Fibroblast of peridontal ligament (primary cell): ENCODE data around the gene CDK11B.
A peak's percentile ranks its signal among the peaks of the same experiment; 100 is the strongest.
"Not testable (repeated sequence)": the region's sequence is repeated elsewhere in the genome, so short reads cannot be mapped to it uniquely, and the experiment has no call there.

Source experiments
- DNase-seq: peaks from one replicate; pipeline ENCODE4 v3.0.0-alpha.2; 2010; ENCODE audit errors: extremely low read depth

Gene CDK11B

DNA sequence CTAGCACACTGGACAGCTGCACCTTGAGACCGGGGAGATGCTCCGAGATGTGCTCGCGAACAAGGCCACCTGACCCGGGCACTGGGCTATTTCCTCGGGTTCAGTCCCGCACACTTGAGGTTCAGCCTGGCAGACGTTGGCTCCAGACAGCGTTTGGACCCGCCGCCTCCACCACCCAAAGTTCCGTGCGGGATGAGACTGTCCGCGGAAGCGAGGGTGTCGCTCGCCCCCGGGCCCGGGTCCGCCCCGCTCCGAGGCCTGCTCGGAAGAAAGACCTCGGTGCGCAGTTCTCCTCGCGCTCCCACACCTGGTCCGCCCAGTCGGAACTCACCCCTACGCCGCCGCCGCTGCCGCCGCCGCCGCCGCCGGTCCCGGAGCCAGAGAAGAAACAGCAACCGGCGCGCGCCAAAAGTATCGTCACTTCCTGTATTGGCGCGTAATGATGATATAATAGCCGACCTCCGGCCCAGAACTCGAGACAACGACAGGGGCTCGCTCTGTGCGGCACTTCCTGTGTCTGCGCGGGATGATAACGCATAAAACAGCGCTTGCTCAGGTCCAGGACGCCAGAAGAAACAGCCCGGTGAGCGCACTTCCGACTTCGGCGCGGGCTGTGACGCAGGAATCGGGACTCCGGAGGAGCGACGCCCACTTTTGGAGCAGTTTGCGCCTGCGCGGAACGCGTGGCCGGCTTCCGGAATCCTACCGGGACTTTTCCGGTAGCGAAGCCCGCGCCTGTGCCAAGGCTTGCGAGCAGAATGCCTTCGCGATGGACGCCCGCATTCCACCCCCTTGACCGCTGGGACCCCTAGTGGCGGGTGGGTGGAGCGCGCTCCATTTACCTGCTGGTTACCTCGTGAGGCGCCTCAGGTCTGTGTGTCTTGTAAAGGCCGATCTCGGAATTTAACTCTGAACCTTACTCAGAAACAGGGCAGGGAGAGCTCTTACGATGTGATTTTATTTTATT, at the start of gene CDK11B:
TSS of gene CDK11B (minus strand) at position 422 of the 967 bp plus-strand sequence. CDS start 1,519 bp downstream, outside the sequence.
- peak; percentile 94 for DNase-seq

DNA sequence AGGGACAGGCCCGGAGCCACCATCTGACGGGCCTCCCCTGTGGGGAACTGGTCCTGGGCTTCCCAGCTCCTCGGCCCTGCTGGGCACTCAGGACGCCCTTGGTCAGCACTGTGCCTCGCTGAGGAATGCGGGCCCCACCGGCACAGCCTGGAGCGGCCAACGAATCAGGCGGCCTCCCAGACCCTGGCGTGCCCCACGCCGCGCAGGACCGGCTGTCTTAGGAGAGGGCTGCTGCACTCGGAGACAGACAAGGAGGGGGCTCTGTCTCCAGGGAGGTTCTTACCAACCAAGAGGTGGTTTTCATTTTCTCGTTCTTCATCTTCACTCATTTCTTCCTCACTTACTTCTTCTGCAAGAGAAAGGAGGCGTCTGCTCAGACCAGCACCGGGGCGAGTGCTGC, 49.1 kb upstream of the CDK11B start:
- DNase-seq: not testable (repeated sequence)

DNA sequence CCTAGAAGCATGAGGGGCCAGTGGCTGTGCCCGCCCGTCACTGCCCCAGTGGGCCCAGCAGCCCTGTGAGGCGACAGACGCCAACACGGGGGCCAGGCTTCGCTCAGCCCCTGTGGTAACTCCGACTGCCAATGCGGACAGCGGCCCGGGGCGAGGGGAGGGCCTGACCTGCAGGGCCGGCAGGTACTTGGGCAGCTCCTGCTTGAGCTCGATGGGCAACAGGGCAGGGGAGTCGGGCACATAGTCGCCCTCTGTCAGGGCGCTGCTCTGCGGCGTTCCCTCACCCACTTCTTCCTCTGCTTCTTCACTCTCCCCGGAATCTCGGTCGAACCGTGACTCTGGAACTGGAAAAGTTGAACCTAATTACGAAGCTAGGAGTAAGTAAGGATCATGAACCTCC, 48.4 kb upstream of the CDK11B start:
- DNase-seq: not testable (repeated sequence)

DNA sequence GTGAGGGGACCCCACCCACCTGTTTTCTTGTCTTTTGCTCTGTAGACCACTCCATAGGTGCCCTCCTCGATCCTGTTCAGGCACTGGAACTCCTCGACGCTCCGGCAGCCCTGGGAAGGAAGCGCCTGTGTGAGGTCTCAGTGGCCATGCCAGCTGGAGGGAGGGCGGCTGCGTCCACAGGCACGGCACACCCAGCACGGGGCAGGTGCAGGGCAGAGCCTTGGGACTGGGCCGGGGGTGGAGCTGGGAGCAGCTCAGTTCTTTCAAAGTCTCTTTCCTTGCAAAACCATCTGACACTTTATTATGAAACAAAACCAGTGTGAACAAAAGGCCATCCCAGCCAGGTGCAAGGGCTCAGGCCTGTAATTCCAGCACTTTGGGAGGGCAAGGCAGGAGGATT, 46.8 kb upstream of the CDK11B start:
- DNase-seq: not testable (repeated sequence)

DNA sequence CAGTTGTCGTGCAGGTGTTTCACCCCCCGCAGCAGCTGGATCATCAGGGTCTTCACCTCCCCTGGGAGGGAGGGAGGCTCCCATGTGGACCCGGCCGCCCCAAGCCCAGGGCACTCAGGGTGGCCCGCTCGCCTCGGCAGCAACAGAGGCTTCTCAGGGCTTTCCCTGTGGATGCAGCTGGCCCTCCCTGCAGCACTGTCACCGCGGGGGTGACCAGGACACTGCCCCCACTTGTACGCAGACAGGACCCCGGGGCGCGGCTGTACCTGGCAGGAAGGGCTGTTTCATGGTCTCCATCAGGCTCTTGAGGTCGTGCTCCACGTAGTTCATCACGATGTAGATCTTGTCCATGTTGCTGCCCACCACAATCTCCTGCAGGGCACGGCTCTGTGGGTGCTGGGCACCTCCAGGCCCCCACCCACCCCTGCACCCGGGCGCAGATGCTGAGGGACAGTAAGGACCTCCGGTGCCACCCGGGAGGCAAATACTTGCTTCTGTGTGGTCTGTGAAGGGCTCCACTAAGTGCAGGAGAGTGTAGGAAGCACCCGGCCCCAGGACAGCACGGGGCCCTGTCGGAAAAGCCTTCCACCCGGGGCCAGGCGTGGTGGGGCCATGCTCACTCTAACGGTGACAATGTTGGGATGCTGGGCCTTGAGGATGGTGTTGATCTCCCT, 45.6 kb upstream of the CDK11B start:
- not testable (repeated sequence) for DNase-seq

DNA sequence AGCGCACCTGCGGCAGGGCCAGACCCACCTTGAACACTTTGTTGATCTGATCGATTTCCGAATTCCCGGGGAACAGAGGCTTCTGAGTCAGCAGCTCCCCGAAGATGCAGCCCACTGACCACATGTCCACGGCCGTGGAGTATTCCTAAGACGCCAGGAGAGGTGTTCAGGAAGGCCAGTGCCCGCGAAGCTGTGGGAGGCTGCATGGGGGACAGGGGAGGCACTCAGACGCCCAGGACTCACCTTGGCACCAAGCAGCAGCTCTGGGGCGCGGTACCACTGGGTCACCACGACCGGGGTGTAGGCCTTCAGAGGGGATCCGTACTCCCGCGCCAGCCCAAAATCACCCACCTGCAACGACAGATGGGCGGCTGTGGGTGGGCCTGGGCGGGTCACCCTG, 45.0 kb upstream of the CDK11B start:
- DNase-seq: no peak

DNA sequence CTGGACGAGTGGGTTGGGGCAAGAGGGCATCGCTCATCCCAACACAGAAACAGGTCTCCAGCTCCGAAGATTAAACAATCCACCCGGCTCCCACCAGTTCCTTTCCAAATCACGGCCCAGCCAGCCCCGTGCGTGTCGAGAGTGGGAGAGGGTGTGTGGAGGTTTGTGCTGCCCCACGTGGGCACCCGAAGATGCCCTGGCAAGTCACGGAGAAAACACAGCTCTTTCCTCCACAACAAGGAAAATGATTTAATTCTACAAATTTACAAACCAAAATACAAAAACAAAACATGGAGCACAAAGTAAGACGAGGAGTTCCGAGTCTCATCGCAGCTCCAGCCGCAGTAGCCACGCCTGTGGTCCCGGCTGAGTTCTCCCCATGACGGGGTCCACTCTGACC, 43.7 kb upstream of the CDK11B start:
- DNase-seq: not testable (repeated sequence)

DNA sequence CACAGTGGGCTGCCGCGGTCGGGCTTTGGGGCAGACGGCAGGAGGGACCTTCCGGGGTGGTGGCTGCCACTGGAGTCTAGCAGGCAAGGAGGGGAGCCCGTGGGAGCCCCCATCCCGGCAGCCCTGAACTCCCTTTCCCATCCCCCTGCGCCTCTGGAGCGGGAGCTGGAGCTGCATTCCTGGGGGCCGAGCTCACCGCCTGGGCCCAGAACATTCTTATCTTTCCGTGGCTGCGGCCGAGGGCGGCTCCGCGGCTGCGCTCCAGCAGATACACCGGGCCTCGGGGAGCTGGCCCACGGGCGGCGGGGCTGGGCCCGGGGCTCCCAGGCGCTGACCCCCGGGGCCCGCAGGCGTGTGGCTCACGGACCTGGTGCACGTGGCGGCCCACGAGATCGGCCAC, 41.8 kb upstream of the CDK11B start:
- not testable (repeated sequence) for DNase-seq

DNA sequence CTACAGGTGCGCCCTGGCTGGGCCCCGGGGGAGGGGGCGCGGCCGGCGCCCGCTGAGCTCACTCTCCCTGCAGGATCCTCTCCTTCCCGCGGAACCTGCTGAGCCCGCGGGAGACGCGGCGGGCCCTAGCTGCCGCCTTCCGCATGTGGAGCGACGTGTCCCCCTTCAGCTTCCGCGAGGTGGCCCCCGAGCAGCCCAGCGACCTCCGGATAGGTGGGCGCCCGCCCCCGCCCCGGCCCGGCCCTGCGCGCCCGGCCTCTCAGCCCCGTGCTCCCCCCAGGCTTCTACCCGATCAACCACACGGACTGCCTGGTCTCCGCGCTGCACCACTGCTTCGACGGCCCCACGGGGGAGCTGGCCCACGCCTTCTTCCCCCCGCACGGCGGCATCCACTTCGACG, 41.3 kb upstream of the CDK11B start:
- not testable (repeated sequence) for DNase-seq

DNA sequence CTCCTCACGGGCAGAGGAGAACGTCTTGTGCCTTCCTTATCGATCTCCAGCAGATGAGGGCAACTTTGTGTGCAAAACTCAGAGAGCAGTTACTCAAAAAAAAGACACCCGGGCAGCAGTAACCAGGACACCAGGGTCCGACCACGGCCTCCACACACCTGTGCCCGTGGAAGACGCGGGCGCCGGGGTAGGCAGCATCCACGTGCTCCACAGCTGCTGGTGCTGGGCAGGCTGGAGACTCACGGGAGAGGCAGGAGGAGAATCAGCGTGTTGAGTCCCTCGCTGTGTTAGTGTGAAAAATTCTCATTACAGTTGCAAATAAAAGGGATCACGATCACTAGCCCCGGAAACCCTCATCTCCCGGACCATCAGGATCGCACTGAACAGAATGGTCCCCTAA, 40.3 kb upstream of the CDK11B start:
- DNase-seq: not testable (repeated sequence)

DNA sequence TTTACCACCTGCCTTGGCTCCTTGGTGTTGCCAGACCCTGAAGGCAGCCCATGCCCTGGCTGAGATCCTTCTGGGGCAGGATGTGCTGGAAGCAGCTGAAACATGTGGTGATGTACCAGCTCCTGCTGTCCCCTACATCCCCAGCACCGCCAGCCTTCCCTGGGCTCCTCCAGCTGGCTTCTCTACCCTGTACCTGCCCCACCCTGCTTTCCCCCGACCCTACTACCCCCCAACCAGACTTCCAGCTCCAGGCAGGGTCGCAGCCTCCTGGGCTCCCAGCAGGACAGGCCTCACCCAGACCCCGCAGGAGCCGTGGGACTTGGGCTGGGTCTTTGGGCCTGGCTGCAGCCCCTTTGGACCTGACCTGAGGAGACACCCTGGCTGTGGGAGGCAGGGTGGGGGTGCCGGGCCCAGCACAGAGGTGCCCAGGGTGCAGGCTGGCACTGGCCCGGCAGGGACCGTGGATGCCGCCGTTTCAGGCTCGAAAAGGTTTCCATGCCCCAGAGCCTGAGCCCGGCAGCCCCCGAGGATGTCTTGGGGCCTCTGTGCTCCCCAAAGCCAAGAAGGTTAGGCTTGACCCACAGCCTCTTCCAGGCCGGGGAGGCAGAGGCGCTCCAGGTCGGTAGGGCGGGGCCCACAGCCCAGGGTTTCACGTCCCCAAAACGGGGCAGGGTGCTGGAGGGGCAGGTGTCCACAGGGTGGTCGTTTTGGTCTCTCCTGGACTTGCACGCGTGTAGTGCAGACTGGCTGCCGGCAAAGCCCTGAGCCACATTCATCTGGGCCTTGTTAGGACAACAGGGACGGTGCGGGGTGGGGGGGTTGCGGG, 38.8 kb upstream of the CDK11B start:
- DNase-seq: not testable (repeated sequence)

DNA sequence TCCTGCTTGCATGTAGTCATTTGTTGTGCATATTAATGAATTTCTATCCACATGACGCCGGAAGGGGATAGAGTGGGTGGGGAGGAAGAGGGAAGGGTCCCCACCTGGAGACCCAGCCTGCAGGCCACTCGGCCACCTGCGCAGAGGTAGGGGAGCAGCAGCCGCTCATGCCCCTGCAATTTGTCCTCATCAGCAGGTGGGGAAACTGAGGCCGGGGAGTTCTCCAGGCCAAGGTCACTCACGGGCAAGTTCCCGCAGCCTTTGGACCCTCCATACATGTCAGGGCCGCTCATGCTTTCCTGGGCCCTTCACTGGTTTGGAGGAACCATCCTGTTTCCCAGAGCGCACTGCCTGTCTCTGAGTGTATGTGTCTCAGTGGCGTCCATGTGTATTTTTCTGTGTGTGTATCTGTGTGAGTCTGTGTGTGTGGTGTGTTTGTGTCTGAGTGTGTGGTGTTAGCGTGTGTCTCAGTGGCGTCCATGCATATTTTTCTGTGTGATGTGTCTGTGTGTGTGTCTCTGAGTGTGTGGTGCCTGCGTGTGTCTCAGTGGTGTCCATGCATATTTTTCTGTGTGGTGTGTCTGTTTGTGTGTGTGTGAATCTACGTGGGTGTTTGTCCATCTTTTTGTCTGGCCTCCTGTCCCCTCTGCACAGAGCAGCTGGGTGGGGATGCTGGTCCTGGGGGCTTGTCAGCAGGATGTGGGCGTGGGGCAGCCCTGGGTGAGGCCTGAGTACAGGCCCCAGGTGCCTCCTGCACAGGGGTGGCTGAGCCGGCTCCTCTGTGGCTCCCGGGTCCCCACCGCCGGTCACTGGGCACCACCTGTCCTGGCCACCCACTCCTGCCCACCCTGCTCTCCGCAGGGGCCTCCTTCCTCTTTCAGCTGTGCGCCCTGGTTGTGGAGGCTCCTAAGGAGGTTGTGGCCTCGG, 37.9 kb upstream of the CDK11B start:
- DNase-seq: not testable (repeated sequence)

DNA sequence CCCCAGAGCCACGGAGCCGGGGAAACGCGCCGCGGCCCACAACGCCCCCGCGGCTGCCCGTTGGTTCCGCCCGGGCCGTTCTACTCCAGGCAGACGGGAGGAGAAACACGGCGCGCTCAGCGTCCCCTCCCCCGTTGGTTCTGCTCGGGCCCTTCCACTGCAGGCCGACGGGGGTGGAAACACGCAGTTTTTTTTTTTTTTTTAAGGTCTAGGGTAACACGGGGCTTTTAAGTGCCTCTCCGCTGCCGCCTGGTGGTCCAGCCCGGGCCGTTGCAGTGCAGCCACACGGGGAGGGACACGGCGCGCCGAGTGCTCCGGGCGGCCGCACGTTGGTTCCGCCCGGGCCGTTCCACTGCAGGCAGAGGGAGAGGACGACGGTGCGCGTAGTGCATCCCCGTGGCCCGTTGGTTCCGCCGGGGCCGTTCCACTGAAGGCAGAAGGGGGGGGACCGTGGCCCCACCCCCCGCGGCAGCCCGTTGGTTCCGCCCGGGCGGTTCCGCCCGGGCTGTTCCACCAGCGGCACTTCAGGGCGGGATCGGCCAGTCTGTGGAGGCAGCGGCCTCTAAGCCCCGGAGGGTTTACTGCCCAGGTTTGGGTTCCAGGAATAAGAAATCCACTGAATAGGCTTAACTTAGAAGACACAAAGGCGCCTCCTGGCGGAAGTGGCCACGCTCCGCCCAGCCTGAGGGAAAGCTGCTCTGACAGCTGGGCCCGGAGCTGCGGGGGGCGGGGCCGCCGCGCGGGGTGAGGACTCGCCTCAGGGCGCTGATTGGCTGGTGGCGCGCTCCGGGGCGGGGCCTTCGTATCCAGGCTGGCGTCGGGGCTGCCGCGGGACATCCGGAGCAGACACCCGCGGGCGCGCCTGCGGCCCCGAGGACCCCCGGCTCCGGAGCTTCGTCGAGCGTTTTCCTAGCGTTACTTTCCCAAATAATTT, 34.2 kb upstream of the CDK11B start, which contains the start of gene SLC35E2B:
TSS of gene SLC35E2B (minus strand) at position 82 of the 934 bp plus-strand sequence. CDS start 16,096 bp downstream, outside the sequence.
- peak; percentile 93 for DNase-seq

DNA sequence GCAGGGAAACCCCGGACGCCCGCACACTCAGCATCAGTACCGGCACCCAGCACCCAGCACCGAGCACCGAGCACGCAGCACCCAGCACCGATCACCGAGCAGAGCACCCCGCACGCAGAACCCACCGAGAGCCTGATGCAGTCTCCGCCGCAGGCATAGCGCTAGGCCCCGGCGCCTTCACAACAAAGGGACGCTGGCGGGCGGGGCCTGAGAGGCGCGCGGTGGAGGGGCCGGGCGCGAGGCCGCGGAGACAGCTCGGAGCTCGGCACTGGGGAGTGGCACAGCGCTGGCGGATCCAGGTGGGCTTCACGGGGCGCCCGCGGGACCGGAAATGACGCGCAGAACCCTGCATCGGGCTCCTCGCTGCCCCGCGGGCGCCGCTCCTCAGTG, 33.5 kb upstream of the CDK11B start:
- peak; percentile 51 for DNase-seq

DNA sequence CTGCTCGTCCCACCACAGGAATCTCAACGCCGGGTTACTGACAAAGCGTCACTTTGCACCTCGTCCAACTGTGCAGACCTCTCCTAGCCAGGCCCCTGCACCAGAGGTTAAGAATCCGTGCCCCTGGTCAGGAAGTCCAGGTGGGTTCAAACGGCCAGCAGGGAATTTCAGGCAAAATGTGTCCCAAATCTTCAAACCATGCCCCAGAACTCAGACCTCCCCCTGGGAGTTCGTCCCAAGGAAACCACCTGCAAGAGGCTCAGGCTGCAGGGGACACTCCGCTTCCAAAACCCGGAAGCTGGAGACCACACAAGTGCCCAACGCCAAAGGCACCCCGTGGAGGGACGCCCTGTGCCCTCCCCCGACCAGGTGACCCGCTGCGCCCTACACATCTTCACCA, 32.6 kb upstream of the CDK11B start:
- DNase-seq: not testable (repeated sequence)

DNA sequence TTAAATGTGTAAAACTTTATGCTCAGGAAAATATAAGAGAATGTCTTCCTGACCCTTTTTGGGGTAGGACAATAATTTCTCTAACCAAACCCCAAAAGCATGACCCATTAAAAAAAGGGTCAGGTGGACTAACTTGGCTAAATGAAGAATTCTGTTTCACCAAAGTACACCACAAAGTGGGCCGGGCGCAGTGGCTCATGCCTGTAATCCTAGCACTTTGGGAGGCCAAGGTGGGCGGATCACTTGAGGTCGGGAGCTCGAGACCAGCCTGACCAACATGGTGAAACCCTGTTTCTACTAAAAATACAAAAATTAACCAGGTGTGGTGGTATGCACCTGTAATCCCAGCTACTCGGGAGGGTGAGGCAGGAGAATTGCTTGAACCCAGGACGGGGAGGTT, 30.7 kb upstream of the CDK11B start:
- not testable (repeated sequence) for DNase-seq

DNA sequence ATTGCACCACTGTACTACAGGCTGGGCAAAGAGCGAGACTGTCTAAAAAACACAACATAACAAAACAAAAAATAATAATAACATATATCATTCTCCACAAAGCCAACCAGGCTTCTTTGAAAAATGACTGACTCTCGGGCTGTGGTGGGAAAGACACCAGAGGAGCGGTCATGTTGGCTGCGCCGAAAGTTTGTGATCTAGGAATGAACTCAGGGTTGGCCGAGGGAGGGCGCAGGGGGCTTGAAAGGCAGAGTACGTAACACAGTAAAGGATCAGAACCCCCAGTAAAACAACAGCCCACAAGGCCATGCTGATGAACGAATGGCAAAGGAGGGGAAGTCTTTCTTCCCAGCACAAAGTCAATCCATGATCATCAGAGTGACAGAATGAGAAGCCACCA, 29.0 kb upstream of the CDK11B start:
- no peak for DNase-seq

DNA sequence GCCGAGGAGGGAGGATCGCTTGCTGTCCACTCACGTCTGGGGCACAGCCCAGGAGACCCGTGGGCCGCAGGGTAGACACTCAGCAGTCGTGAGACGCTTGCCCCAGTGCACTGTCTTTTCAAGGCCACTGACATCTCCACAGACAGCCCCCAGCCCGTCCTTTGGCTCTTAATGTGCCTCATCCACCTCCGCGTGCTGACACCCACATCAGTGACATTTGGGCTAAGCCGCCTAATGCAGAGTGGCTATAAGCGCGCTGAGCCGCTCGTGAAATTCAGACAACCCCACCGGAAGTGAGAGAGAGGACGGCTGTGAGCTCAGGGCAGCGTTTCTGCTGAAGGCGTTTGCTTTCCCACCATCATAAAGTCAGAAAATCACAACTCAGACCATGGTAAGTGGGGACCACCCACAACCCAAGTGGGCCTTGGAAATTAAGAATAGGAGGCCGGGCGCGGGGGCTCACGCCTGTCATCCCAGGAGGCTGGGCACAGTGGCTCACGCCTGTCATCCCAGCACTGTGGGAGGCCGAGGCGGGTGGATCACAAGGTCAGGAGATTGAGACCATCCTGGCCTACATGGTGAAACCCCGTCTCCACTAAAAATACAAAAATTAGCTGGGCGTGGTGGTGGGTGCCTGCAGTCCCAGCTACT, 25.4 kb upstream of the CDK11B start:
- no peak for DNase-seq
